ENCODE results near the gene MYBBP1A. TPM values are rescaled to one million over a fixed set of nuclear protein-coding genes. Genes with fewer than 3 reads are reported as not detected.

MYBBP1A gene
- polyA plus RNA-seq, 2 of the 4 experiments (the other 2 are of a cell fraction), result 42.9 to 95.1 TPM

DNA sequence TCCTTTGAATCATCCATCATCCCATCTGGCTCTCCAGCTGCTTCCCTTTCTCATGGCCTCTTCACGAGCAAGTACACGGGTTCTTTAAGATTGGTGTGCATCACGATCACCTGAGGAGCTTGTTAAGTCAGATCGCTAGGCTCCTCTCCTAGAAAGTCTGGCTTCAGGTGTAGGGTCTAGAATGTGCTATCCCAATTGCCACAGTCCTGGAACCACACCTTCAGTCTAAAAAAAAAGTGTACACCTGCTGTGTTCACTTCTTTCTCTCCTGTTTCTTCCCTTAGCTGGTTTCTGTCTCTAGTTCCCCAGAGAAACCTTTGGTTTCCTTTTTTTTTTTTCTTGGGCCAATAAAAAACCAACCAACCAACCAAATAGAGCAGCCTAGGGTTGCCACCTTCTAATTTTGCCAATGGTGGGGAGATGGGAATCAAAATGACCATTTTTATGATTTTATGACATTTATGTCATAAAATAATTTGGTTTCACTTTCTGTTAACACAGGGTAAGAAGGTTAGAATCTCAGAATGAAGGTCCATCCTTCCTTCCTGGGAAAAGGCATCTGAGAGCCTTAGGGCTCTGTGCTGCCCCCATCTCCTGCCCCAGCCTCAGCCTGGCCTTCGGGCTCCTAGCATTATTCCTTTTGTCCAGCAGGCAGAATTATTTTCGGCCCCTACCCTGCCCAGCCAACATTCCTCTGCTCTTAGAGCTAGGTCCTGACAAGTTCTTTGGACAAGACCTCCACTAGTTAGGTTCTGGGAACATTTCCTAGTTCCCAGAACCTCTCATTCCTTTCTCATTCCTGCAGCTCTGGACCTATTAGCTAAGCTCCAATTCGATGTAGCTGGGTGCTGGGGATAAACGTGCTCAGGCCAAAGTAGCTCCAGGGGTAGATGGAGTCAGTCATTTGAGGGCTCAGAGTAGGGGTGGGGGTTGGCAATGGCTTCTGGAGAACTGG, 7.1 kb upstream of the MYBBP1A start (continued):
- TF ChIP-seq, protein P1, sequence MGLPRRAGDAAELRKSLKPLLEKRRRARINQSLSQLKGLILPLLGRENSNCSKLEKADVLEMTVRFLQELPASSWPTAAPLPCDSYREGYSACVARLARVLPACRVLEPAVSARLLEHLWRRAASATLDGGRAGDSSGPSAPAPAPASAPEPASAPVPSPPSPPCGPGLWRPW (IDR thresholded peaks at IDR 0.05), result no peak
- TF ChIP-seq POLR2AphosphoS2 (conservative IDR thresholded peaks at IDR 0.05; ENCODE audit: low read length), result no peak
- TF ChIP-seq FOSB (CRISPR knock-in tag; IDR thresholded peaks at IDR 0.05), result no peak

DNA sequence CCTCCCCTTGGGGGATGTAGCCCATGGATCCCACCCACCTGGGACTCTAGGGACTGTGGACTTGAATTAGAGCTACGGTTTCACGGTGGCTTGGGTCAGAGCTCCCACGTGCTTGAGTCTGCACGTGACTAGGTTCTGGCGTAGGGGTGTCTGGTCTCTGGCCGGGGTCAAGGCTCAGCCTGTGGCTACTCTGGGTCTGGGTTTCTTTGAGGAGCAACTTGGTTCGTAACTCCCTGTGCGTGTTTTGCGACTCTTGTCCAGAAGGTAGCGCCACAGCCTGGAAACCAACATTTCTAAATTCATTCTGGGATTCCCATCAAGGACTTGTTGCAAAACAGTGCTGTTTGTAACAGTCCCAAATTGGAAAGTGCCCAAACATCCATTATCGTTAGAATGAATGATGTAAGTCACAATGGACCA, 5.7 kb upstream of the MYBBP1A start:
- TF ChIP-seq ZFP36 (IDR thresholded peaks at IDR 0.05; ENCODE audit: borderline replicate concordance, partially characterized antibody) (no peak), PHF8 (IDR thresholded peaks at IDR 0.05; ENCODE audit: borderline replicate concordance, low read depth) (no peak), CEBPB (IDR thresholded peaks at IDR 0.05) (no peak), KDM1A (IDR thresholded peaks at IDR 0.05; ENCODE audit: low read depth) (no peak), ZSCAN20 (CRISPR knock-in tag; IDR thresholded peaks at IDR 0.05) (no peak), SREBF2 (IDR thresholded peaks at IDR 0.05) (no peak), RAD21 (conservative IDR thresholded peaks at IDR 0.05 in 1 of 2, IDR thresholded peaks at IDR 0.05 in 1 of 2) (no peak), HOXB5 (CRISPR knock-in tag; IDR thresholded peaks at IDR 0.05) (no peak), CHD4 (IDR thresholded peaks at IDR 0.05; ENCODE audit: borderline replicate concordance) (no peak), HEYL (CRISPR knock-in tag; IDR thresholded peaks at IDR 0.05) (no peak), RNF2 (IDR thresholded peaks at IDR 0.05; ENCODE audit: borderline replicate concordance, low read depth) (no peak), NR3C1 (IDR thresholded peaks at IDR 0.05) (no peak), GATA3 (IDR thresholded peaks at IDR 0.05; ENCODE audit: borderline replicate concordance) (no peak), POLR2A (IDR thresholded peaks at IDR 0.05; ENCODE audit: low read length) (no peak)
- TF ChIP-seq, protein P1 (IDR thresholded peaks at IDR 0.05), result no peak
- TF ChIP-seq, protein P2, sequence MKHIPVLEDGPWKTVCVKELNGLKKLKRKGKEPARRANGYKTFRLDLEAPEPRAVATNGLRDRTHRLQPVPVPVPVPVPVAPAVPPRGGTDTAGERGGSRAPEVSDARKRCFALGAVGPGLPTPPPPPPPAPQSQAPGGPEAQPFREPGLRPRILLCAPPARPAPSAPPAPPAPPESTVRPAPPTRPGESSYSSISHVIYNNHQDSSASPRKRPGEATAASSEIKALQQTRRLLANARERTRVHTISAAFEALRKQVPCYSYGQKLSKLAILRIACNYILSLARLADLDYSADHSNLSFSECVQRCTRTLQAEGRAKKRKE (CRISPR knock-in tag; IDR thresholded peaks at IDR 0.05; ENCODE audit: low read depth), result no peak
- no peaks in the 10 kb centered on the region for H3K9me3 ChIP-seq
- DNase-seq (ENCODE audit: low read depth in 1 of 2, low spot score in 1 of 2) (no peak), FAIRE-seq (no peak), ATAC-seq (no peak)
- no peak overlapping the region for H3K27ac ChIP-seq
- peaks cover 5% of the 10 kb centered on the region for H3K4me1 ChIP-seq
- CTCF ChIA-PET, result interaction anchor here (0.7 to 1.1 kb wide), 6 partner anchors 10 to 87 kb away, joined by 3 to 5 read pairs (median 4); no protein-coding TSS in a partner anchor
- no peak overlapping the region for H3K4me3 ChIP-seq
- WGBS (ENCODE audit: missing lambda C conversion rate), result 77% methylated on average over 11 of the region's 11 CpGs
- POLR2A ChIA-PET, result no interaction called here
- H3K4me2 ChIP-seq, result no peak overlapping the region

DNA sequence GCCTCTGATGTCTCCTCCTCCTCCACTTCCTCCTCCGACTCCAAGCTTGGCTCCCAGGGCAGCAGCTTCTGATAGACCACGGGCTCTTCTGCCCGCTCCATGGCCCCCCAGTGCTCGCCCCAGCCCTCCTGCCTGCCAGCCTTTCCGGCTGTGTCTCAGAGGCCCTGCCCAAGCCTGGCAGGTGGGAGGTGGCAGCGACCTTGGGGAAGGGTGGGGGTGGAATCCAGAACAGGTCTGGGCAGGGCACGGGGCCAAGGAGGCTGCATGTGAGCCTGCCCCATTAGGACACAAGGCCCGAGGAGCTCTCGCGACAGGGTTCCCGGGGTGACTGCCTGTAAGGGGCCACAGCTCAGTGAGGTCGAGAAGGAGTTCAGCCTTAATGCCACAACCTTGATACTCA, 5.2 kb upstream of the MYBBP1A start, which contains the start of gene GGT6:
GGT6 (minus strand) TSS at position 157 of the 400 bp plus-strand sequence; CDS start at position 101, 56 bp downstream.
- no peak within 1 kb of the TSS for H3K4me3 ChIP-seq
- no peak within 1 kb of the TSS for H3K4me2 ChIP-seq
- no peak within 1 kb of the TSS for H3K27ac ChIP-seq
- CTCF ChIA-PET, result interaction anchor here (0.7 to 1.6 kb wide), 6 partner anchors 10 to 88 kb away, joined by 3 to 5 read pairs (median 4); no protein-coding TSS in a partner anchor
- TF ChIP-seq RFX5 (IDR thresholded peaks at IDR 0.05), result no peak
- no peak for TF ChIP-seq RCOR1 (IDR thresholded peaks at IDR 0.05; ENCODE audit: low read depth, low read length)
- no peak for TF ChIP-seq HOXB5 (CRISPR knock-in tag; IDR thresholded peaks at IDR 0.05)
- no peak for TF ChIP-seq HDAC2 (IDR thresholded peaks at IDR 0.05)
- no peak for TF ChIP-seq NPAS2 (CRISPR knock-in tag; IDR thresholded peaks at IDR 0.05; ENCODE audit: borderline replicate concordance)
- TF ChIP-seq EHF (CRISPR knock-in tag; IDR thresholded peaks at IDR 0.05), result no peak
- TF ChIP-seq FOXS1 (CRISPR knock-in tag; IDR thresholded peaks at IDR 0.05), result no peak
- no peak for TF ChIP-seq EP300 (IDR thresholded peaks at IDR 0.05)
- peaks cover 5% of the 10 kb centered on the region for H3K4me1 ChIP-seq
- no peak for DNase-seq (ENCODE audit: low read depth in 1 of 2, low spot score in 1 of 2)
- no peak for FAIRE-seq
- ATAC-seq, result no peak
- POLR2A ChIA-PET, result no interaction called here
- 83% methylated on average over 11 of the region's 12 CpGs for WGBS (ENCODE audit: missing lambda C conversion rate)
- no peaks in the 10 kb centered on the region for H3K9me3 ChIP-seq
